CD14-positive monocyte (primary cell): ENCODE results near the gene CROCC2. TPM values are rescaled to one million over a fixed set of nuclear protein-coding genes. Genes with fewer than 3 reads are reported as not detected.

Source experiments
- DNase-seq, 3 donors: peaks; one replicate each; pipeline ENCODE4 v3.0.0-alpha.2; 2011 to 2022
- H2AFZ ChIP-seq: 2 replicates; pipeline ENCODE4 v1.6.0; 2012; ENCODE audit warnings: mild to moderate bottlenecking, low read depth, low read length, inconsistent platforms; ENCODE audit not compliant: insufficient read depth, poor library complexity, severe bottlenecking
- H3K27ac ChIP-seq, 2 donors: 1 replicate in 1 of 2; 2 replicates in 1 of 2; pipeline ENCODE4 v1.5.1; 2012 to 2013; ENCODE audit warnings: low read length in 2 of 2, control low read depth in 1 of 2, inconsistent platforms in 1 of 2, low read depth in 1 of 2, mild to moderate bottlenecking in 1 of 2
- H3K27me3 ChIP-seq, 2 donors: one replicate each; pipeline versions ENCODE4 v1.6.0 to v1.6.1; 2011 to 2013; ENCODE audit warnings: low read length in 2 of 2; ENCODE audit not compliant: control insufficient read depth in 2 of 2, insufficient read depth in 2 of 2
- H3K36me3 ChIP-seq, 2 donors: replicated peaks in 1 of 2; 1 replicate in 1 of 2; 2 replicates in 1 of 2; pipeline versions ENCODE4 v1.5.1 to v1.6.1; 2012 to 2013; ENCODE audit warnings: low read length in 2 of 2, control low read depth in 1 of 2, inconsistent platforms in 1 of 2, mild to moderate bottlenecking in 1 of 2; ENCODE audit not compliant: insufficient read depth in 2 of 2, control insufficient read depth in 1 of 2
- H3K4me1 ChIP-seq, 2 donors: 1 replicate in 1 of 2; 2 replicates in 1 of 2; pipeline versions ENCODE4 v1.5.1 to v1.6.1; 2012 to 2013; ENCODE audit warnings: low read length in 2 of 2, control low read depth in 1 of 2, inconsistent platforms in 1 of 2, mild to moderate bottlenecking in 1 of 2, moderate library complexity in 1 of 2; ENCODE audit not compliant: insufficient read depth in 2 of 2, control insufficient read depth in 1 of 2
- H3K4me2 ChIP-seq: replicated peaks from 2 replicates; pipeline ENCODE3; 2012; ENCODE audit warnings: low read length, moderate library complexity, mild to moderate bottlenecking; ENCODE audit not compliant: poor library complexity, severe bottlenecking; ENCODE audit errors: extremely low read depth
- H3K4me3 ChIP-seq, 3 experiments: fragments of 200-600 bp in 1 of 3; sonication (generic) in 1 of 3; replicated peaks in 1 of 3; 1 replicate in 2 of 3; 2 replicates in 1 of 3; pipeline ENCODE4 v1.5.1; 2011 to 2013; ENCODE audit warnings: low read length in 3 of 3, mild to moderate bottlenecking in 3 of 3, control low read depth in 2 of 3, low read depth in 2 of 3, inconsistent platforms in 1 of 3, moderate library complexity in 1 of 3
- H3K79me2 ChIP-seq: 2 replicates; pipeline ENCODE4 v1.6.0; 2012; ENCODE audit warnings: mild to moderate bottlenecking, control low read depth, inconsistent platforms, low read length, moderate library complexity; ENCODE audit not compliant: insufficient read depth
- H3K9ac ChIP-seq: 2 replicates; pipeline ENCODE4 v1.6.0; 2017; ENCODE audit warnings: low read length, mild to moderate bottlenecking; ENCODE audit not compliant: insufficient read depth, poor library complexity, severe bottlenecking
- H3K9me3 ChIP-seq, 2 donors: replicated peaks in 1 of 2; 1 replicate in 1 of 2; 2 replicates in 1 of 2; pipeline versions ENCODE4 v1.5.1 to v1.6.1; 2012 to 2013; ENCODE audit warnings: low read length in 2 of 2, control low read depth in 1 of 2; ENCODE audit not compliant: control insufficient read depth in 1 of 2, insufficient read depth in 1 of 2
- H4K20me1 ChIP-seq: 2 replicates; pipeline ENCODE4 v1.6.0; 2012; ENCODE audit warnings: mild to moderate bottlenecking, low read length, control low read depth, moderate library complexity; ENCODE audit not compliant: insufficient read depth
- H3K27ac Mint-ChIP-seq, 7 donors: one replicate each; pipeline ENCODE4 v1.8.0; 2020; ENCODE audit warnings: mild to moderate bottlenecking in 7 of 7, mixed read lengths in 7 of 7, moderate library complexity in 6 of 7, inconsistent platforms in 2 of 7
- H3K27me3 Mint-ChIP-seq, 3 donors: one replicate each; pipeline ENCODE4 v1.8.0; 2021 to 2022; ENCODE audit warnings: low read depth in 3 of 3, mild to moderate bottlenecking in 3 of 3, mixed read lengths in 3 of 3, moderate library complexity in 3 of 3, inconsistent platforms in 1 of 3
- H3K36me3 Mint-ChIP-seq, 2 donors: one replicate each; pipeline ENCODE4 v1.8.0; 2020; ENCODE audit warnings: mixed read lengths in 2 of 2, inconsistent platforms in 1 of 2, mild to moderate bottlenecking in 1 of 2
- H3K4me1 Mint-ChIP-seq: one replicate; pipeline ENCODE4 v1.8.0; 2020; ENCODE audit warnings: mild to moderate bottlenecking, mixed read lengths
- H3K4me3 Mint-ChIP-seq, 2 donors: one replicate each; pipeline ENCODE4 v1.8.0; 2020; ENCODE audit warnings: mild to moderate bottlenecking in 2 of 2, mixed read lengths in 2 of 2, moderate library complexity in 1 of 2
- H3K9me3 Mint-ChIP-seq, 7 donors: one replicate each; pipeline ENCODE4 v1.8.0; 2020 to 2022; ENCODE audit warnings: mixed read lengths in 7 of 7, mild to moderate bottlenecking in 6 of 7, moderate library complexity in 6 of 7, inconsistent platforms in 2 of 7
- CTCF ChIP-seq: fragments of 200-600 bp; IDR thresholded peaks from one replicate; pipeline ENCODE4 v1.8.0; 2022; ENCODE audit warnings: antibody characterized with exemption, mild to moderate bottlenecking
- WGBS: methylation state at CpG from one replicate; pipeline ENCODE4 v1.1.5; 2013; ENCODE audit warnings: missing lambda C conversion rate; ENCODE audit not compliant: insufficient coverage; 5-methylcytosine and 5-hydroxymethylcytosine counted together
- intact Hi-C, 2 donors: fragments of 100-400 bp; cut with micrococcal nuclease; formaldehyde crosslinking; loops; one replicate each; pipeline versions ENCODE4 v1.15.0 to v1.15.1; 2023
- polyA plus RNA-seq, 3 donors: library from polyadenylated mRNA; depleted of rRNA in 1 of 3; unstranded in 2 of 3; stranded (reverse) in 1 of 3; fragments of 300-500 nt in 2 of 3; fragments of >200 nt in 1 of 3; fragmentation: Illumina TruSeq in 2 of 3; gene quantifications; 1 replicate in 2 of 3; 2 replicates in 1 of 3; pipeline ENCODE4 v1.2.3, GENCODE V29; 2012 to 2021

Gene CROCC2
- polyA plus RNA-seq, 3 donors, result 0.15 TPM; not detected in 2

DNA sequence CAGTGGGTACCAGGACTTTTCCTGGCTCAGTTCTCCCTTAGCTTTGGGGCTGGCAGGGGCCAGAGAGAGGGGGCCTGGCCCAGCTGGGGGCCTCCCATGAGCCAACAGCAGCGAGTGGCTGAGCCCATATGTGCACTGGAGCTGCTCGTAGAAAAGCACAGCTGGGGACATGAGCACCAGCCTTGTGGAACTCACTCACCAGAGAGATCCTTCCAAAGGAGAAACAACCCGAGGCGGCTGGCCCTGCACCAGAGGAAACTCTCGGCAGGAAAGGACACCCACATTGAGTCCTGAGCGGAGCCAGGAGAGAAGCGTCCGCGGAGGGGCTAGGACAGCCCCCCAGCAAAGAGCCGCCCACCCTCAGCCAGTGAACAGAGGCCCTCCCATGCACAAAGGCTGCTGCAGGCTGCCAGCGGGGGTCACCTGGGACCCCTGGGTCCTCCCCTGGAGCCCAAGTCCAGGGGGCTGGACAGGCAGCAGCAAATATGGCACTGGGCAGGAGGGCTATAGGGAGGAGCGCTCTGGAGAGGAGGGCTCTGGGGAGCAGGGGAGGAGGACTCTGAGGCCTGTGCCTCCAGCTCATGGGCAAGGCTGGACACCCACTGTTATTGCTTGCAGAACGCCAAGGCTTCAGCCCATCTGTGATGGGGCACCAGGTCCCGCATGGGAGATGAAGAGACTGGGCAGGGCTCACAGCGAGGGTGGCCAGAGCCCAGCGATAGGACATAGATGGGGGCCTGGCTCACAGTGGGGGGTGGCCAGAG is 50.2 kb downstream of the CROCC2 start:
- no peak overlapping the region for H3K4me3 Mint-ChIP-seq
- Histone ChIP-seq H2AFZ (no peak overlapping the region), H3K4me3 (no peak overlapping the region), H3K9ac (no peak overlapping the region), H3K9me3 (no peaks in the 10 kb centered on the region), H3K36me3 (no peaks in the 10 kb centered on the region), H4K20me1 (no peaks in the 10 kb centered on the region), H3K79me2 (no peaks in the 10 kb centered on the region), H3K4me2 (no peak overlapping the region), H3K4me1 (peaks cover 23 to 24% of the 10 kb centered on the region in 2 donors), H3K27ac (no peak overlapping the region), H3K27me3 (no peaks in the 10 kb centered on the region)
- no peaks in the 10 kb centered on the region for H3K9me3 Mint-ChIP-seq
- no peak for DNase-seq
- TF ChIP-seq CTCF, result no peak
- intact Hi-C loops, result no loop called here
- 95% methylated on average over 9 of the region's 16 CpGs for WGBS
- peaks cover 7% of the 10 kb centered on the region for H3K4me1 Mint-ChIP-seq
- H3K27me3 Mint-ChIP-seq, result peaks cover 0 to 4% (median 2%) of the 10 kb centered on the region in 3 donors
- H3K27ac Mint-ChIP-seq, result no peak overlapping the region
- H3K36me3 Mint-ChIP-seq, result no peaks in the 10 kb centered on the region

DNA sequence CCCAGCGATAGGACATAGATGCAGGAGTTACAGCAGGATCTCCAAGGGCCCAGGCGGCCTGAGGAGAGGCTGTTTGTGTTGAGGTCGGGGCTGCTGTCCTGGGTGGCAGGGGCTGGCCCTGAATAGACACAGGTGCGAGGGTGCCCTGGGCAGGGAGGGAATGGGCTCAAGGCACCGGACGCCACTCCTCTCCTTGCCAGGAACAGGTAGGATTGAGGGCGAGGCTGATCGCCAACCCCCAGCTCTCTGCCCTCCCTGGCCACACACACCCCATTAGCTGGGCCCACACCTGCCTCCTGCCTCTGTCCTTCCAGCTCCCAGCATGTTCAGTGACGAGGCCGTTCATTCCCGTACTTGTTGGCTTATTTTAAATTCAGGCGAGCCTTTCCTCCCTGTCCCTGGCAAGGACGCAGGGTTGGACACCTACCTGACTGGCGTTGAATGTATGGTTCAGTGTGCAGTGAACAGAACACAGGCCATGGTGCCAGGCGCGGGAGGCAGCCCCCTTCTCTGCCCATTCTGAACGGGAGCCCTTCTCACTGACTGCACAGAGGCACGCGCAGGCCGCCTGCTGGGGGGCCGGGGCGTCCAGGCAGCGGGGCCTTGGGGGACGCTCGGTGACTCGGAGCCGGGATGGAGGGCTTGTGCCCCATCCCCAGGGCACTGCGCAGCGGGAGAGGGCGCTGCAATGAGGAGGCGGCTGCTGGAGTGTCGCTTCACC is 51.0 kb downstream of the CROCC2 start:
- Histone ChIP-seq H3K79me2 (no peaks in the 10 kb centered on the region), H3K9ac (no peak overlapping the region), H3K27ac (no peak overlapping the region), H3K36me3 (no peaks in the 10 kb centered on the region), H3K4me1 (peaks cover 30 to 31% of the 10 kb centered on the region in 2 donors), H4K20me1 (no peaks in the 10 kb centered on the region), H3K4me3 (no peak overlapping the region), H2AFZ (no peak overlapping the region), H3K4me2 (no peak overlapping the region), H3K9me3 (no peaks in the 10 kb centered on the region), H3K27me3 (no peaks in the 10 kb centered on the region)
- WGBS, result 94% methylated on average over 27 of the region's 32 CpGs
- H3K27me3 Mint-ChIP-seq, result peaks cover 0 to 4% (median 2%) of the 10 kb centered on the region in 3 donors
- H3K27ac Mint-ChIP-seq, result no peak overlapping the region
- H3K4me1 Mint-ChIP-seq, result peaks cover 7% of the 10 kb centered on the region
- no peaks in the 10 kb centered on the region for H3K9me3 Mint-ChIP-seq
- intact Hi-C loops, result no loop called here
- H3K4me3 Mint-ChIP-seq, result no peak overlapping the region
- no peaks in the 10 kb centered on the region for H3K36me3 Mint-ChIP-seq
- no peak for DNase-seq
- no peak for TF ChIP-seq CTCF
